ENCODE data around the gene NRXN3. TPM values are rescaled to one million over a fixed set of nuclear protein-coding genes. Genes with fewer than 3 reads are reported as not detected.

The NRXN3 gene
- total and polyA plus RNA-seq, 2 of the 13 experiments (the other 11 are each of a cell fraction or from before 2014, with no cell fraction given), result 0.03 TPM; not detected in 1

DNA sequence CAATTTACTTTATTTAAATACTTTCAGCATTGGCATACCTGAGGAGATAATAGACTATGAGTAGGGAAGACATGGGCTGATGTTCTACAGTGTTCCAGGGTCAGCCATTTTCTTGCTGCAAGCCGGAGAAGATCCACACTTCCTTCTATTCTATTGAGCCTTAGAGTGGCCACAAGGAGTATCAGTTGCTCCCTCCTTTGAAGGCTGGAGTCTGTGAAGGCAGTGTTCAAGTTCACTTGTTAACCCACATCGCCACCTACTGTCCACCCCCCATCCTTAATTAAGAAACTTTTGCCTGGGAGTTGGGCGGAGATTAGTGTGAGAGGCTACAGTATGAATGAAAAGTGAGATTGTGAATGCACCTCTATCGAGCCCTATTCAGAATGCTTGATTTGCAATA lies 666.6 kb downstream of the NRXN3 start:
- Histone ChIP-seq H2AFZ (ENCODE audit: low read length) (no peak overlapping the region), H3K27me3 (ENCODE audit: control insufficient read depth in 1 of 2, insufficient read depth in 2 of 2, low read length in 2 of 2) (no peaks in the 10 kb centered on the region), H3K9me3 (ENCODE audit: low read length) (no peaks in the 10 kb centered on the region), H3K4me2 (ENCODE audit: low read depth, low read length) (no peak overlapping the region), H3K9ac (ENCODE audit: insufficient read depth, low read depth, low read length) (no peak overlapping the region), H3K4me1 (ENCODE audit: insufficient read depth, low read length) (no peaks in the 10 kb centered on the region), H4K20me1 (ENCODE audit: insufficient read depth, low read length) (no peaks in the 10 kb centered on the region), H3K36me3 (replicated peaks in 1 of 2; ENCODE audit: control insufficient read depth in 1 of 2, insufficient read depth in 2 of 2, low read length in 2 of 2) (no peaks in the 10 kb centered on the region), H3K79me2 (ENCODE audit: insufficient read depth, low read length) (no peaks in the 10 kb centered on the region), H3K27ac (ENCODE audit: extremely low read length, insufficient read depth, low read length) (no peak overlapping the region), H3K4me3 (replicated peaks in 1 of 3; ENCODE audit: insufficient read depth in 1 of 3, low read depth in 2 of 3, low read length in 3 of 3) (no peak overlapping the region)
- FAIRE-seq, result peak; percentile 34
- in situ Hi-C loops (cut with HindIII; ENCODE audit: extremely low pct_ligation_motif_present, low pct_unique_long_range_greater_than_20kb) (loop anchor here (25.0 kb wide), 2 partner anchors 674 to 824 kb away; partner anchors contain the start of gene NRXN3), intact Hi-C loops (cut with micrococcal nuclease; ENCODE audit: unreplicated experiment) (loop anchor here (2.0 kb wide), 1 partner anchor 46 kb away; no protein-coding TSS in a partner anchor)
- POLR2A ChIA-PET, result no interaction called here
- TF ChIP-seq, protein P1, sequence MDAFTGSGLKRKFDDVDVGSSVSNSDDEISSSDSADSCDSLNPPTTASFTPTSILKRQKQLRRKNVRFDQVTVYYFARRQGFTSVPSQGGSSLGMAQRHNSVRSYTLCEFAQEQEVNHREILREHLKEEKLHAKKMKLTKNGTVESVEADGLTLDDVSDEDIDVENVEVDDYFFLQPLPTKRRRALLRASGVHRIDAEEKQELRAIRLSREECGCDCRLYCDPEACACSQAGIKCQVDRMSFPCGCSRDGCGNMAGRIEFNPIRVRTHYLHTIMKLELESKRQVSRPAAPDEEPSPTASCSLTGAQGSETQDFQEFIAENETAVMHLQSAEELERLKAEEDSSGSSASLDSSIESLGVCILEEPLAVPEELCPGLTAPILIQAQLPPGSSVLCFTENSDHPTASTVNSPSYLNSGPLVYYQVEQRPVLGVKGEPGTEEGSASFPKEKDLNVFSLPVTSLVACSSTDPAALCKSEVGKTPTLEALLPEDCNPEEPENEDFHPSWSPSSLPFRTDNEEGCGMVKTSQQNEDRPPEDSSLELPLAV (CRISPR knock-in tag; conservative IDR thresholded peaks at IDR 0.05; ENCODE audit: low read depth), result no peak
- TF ChIP-seq ZNF619 (CRISPR knock-in tag; IDR thresholded peaks at IDR 0.05) (no peak), CTCF (CRISPR knock-in tag; IDR thresholded peaks at IDR 0.05) (peak; percentile 63), ZNF557 (CRISPR knock-in tag; IDR thresholded peaks at IDR 0.05) (no peak), ZNF703 (CRISPR knock-in tag; IDR thresholded peaks at IDR 0.05; ENCODE audit: borderline replicate concordance) (no peak), CREBL2 (CRISPR knock-in tag; IDR thresholded peaks at IDR 0.05; ENCODE audit: borderline replicate concordance) (no peak), U2AF1 (optimal IDR thresholded peaks at IDR 0.05; ENCODE audit: low read depth, low read length) (no peak), MIXL1 (CRISPR knock-in tag; IDR thresholded peaks at IDR 0.05) (peak; percentile 70; the same call in 1 of the 2 replicates), STAG1 (CRISPR knock-in tag; IDR thresholded peaks at IDR 0.05) (peak; percentile 48)
- TF ChIP-seq, protein P2, sequence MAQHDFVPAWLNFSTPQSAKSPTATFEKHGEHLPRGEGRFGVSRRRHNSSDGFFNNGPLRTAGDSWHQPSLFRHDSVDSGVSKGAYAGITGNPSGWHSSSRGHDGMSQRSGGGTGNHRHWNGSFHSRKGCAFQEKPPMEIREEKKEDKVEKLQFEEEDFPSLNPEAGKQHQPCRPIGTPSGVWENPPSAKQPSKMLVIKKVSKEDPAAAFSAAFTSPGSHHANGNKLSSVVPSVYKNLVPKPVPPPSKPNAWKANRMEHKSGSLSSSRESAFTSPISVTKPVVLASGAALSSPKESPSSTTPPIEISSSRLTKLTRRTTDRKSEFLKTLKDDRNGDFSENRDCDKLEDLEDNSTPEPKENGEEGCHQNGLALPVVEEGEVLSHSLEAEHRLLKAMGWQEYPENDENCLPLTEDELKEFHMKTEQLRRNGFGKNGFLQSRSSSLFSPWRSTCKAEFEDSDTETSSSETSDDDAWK (CRISPR knock-in tag; IDR thresholded peaks at IDR 0.05), result no peak
- no TSS peak for BruUV-seq (replicated peaks)
- peak; percentile 78 for ATAC-seq
- DNase-seq (ENCODE audit: low spot score), result peak; percentile 37
- WGBS (ENCODE audit: low lambda C conversion rate), result 2% methylated on average over 4 of the region's 4 CpGs
- CTCF ChIA-PET (ENCODE audit: low intra/inter-chr PET ratio, low total read pairs), result interaction anchor here (1.1 kb wide), 1 partner anchor 815 kb away, joined by 5 read pairs; no protein-coding TSS in a partner anchor

All from HepG2 (cell line).